ENCODE results near the gene IFITM5. TPM values are rescaled to one million over a fixed set of nuclear protein-coding genes. Genes with fewer than 3 reads are reported as not detected.
"Not testable (repeated sequence)": the region's sequence is repeated elsewhere in the genome, so short reads cannot be mapped to it uniquely, and the experiment has no call there.

The IFITM5 gene
- total RNA-seq, 2 donors from 2014 or later: not detected

DNA sequence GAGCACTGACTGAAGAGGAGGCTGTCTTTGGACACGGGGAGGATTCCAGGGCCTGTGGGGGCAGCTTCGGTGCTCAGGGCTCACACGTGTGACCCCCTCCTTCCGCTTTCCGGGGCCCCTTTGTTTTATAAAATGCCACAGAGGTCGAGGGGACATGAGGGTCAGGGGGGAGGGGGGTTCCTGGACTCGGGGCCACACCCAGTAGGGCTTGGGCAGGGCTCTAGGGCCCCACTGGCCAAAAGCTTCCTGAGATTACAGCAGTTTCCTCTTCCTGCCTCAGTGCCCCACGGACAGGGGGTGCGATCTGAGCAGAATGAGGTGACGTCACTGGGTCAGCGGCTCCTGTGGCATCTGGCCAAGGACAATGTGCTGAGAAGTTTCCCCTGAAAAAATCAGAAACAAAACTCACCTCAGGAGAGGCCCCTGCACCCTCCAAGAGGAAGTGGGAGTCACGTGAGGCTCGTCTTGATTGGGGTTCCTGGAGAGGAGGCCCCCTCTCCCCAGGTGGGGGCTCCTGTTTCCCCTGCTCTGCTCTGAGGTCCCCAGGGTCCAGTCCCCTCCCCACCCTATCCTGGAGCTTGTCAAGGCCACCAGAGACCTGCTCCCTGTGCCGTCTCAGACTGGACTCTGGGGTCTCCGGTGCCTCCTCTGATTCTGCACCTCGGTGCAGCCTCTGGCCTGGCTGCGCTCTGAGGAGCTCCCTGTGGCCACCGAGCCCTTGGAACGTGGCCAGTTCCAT lies 27.7 kb upstream of the IFITM5 start:
- WGBS, 2 experiments (ENCODE audit: insufficient coverage in 1 of 2, insufficient read length in 1 of 2): 89 to 90% methylated on average over 9 to 19 of the region's 19 CpGs
- Mint-ChIP-seq H3K27ac (no peak overlapping the region), H3K27me3 (ENCODE audit: insufficient read depth) (no peaks in the 10 kb centered on the region), H3K4me3 (no peak overlapping the region), H3K36me3 (ENCODE audit: low read depth) (peaks cover 11% of the 10 kb centered on the region), H3K9me3 (peaks cover 26% of the 10 kb centered on the region), H3K4me1 (peaks cover 22% of the 10 kb centered on the region)
- TF ChIP-seq, protein P1, sequence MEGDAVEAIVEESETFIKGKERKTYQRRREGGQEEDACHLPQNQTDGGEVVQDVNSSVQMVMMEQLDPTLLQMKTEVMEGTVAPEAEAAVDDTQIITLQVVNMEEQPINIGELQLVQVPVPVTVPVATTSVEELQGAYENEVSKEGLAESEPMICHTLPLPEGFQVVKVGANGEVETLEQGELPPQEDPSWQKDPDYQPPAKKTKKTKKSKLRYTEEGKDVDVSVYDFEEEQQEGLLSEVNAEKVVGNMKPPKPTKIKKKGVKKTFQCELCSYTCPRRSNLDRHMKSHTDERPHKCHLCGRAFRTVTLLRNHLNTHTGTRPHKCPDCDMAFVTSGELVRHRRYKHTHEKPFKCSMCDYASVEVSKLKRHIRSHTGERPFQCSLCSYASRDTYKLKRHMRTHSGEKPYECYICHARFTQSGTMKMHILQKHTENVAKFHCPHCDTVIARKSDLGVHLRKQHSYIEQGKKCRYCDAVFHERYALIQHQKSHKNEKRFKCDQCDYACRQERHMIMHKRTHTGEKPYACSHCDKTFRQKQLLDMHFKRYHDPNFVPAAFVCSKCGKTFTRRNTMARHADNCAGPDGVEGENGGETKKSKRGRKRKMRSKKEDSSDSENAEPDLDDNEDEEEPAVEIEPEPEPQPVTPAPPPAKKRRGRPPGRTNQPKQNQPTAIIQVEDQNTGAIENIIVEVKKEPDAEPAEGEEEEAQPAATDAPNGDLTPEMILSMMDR (conservative IDR thresholded peaks at IDR 0.05): no peak
- H3K9ac ChIP-seq (ENCODE audit: extremely low read depth, low read length, poor library complexity, severe bottlenecking): no peak overlapping the region
- H3K4me3 ChIP-seq (ENCODE audit: low read length): no peak overlapping the region
- DNase-seq: no peak
- no peaks in the 10 kb centered on the region for H3K27me3 ChIP-seq (ENCODE audit: control insufficient read depth, insufficient read depth, low read length, poor library complexity, severe bottlenecking)
- H3K4me1 ChIP-seq (ENCODE audit: control insufficient read depth, insufficient read depth, low read length): no peaks in the 10 kb centered on the region
- H3K9me3 ChIP-seq (ENCODE audit: control insufficient read depth, low read length): peaks cover 10% of the 10 kb centered on the region
- no peak overlapping the region for H3K27ac ChIP-seq (ENCODE audit: low read depth, low read length)
- no peaks in the 10 kb centered on the region for H3K36me3 ChIP-seq (ENCODE audit: control insufficient read depth, insufficient read depth, low read length)

DNA sequence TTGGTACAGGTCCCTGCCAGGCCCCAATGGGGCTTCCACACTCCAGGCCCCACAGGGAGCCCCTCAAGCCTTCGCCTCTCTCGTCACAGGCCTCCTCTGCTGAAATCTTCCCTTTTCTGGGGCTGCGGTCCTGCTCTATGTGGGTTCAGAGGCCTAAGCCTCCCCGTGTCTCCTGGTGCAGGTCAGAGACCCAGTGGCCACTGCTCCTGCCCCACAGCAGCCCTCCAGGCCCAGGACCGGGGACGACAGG lies 27.2 kb upstream of the IFITM5 start:
- no peak overlapping the region for H3K4me3 Mint-ChIP-seq
- H3K4me1 Mint-ChIP-seq: peaks cover 22% of the 10 kb centered on the region
- no peak overlapping the region for H3K9ac ChIP-seq (ENCODE audit: extremely low read depth, low read length, poor library complexity, severe bottlenecking)
- peak overlapping the region; percentile 30 for H3K27ac Mint-ChIP-seq
- H3K9me3 ChIP-seq (ENCODE audit: control insufficient read depth, low read length): peaks cover 8% of the 10 kb centered on the region
- WGBS, 2 experiments (ENCODE audit: insufficient coverage in 1 of 2, insufficient read length in 1 of 2): 74 to 83% methylated on average over 2 to 6 of the region's 6 CpGs
- H3K4me3 ChIP-seq (ENCODE audit: low read length): no peak overlapping the region
- no peaks in the 10 kb centered on the region for H3K4me1 ChIP-seq (ENCODE audit: control insufficient read depth, insufficient read depth, low read length)
- no peaks in the 10 kb centered on the region for H3K27me3 Mint-ChIP-seq (ENCODE audit: insufficient read depth)
- peaks cover 21% of the 10 kb centered on the region for H3K9me3 Mint-ChIP-seq
- H3K27ac ChIP-seq (ENCODE audit: low read depth, low read length): no peak overlapping the region
- H3K36me3 ChIP-seq (ENCODE audit: control insufficient read depth, insufficient read depth, low read length): no peaks in the 10 kb centered on the region
- H3K27me3 ChIP-seq (ENCODE audit: control insufficient read depth, insufficient read depth, low read length, poor library complexity, severe bottlenecking): no peaks in the 10 kb centered on the region
- TF ChIP-seq, protein P1 (conservative IDR thresholded peaks at IDR 0.05): no peak
- H3K36me3 Mint-ChIP-seq (ENCODE audit: low read depth): peaks cover 8% of the 10 kb centered on the region
- peak; percentile 52 for DNase-seq

DNA sequence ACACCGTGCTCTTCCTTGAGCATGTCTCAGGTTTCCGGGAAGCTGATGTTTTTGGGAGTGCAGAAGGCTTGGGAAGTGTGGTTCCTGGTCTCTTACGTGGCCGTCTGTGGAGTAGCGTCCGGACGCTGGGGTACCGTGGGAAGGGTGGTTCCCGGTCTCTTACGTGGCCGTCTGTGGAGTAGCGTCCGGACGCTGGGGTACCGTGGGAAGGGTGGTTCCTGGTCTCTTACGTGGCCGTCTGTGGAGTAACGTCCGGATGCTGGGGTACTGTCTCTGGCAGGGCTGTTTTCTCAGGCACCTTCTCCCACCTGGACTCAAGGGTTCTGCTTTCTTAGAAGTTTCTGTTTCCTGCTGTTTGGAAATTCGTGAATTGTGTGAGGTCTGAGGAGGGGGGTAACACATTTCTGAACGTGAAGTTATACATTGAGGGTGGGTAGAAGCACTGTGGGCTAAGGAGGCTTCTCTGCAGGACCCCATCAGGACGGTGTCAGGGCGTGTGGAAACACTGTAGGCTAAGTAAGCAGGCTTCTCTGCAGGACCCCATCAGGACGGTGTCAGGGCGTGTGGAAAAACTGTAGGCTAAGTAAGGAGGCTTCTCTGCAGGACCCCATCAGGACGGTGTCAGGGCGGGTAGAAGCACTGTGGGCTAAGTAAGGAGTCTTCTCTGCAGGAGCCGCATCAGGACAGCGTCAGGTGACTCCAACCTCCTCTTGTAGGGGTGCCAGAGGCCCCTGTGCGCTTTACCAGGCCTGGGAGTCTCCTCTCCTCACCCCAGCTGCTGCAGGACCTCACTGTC lies 26.7 kb upstream of the IFITM5 start:
- peak overlapping the region; percentile 59 for H3K27ac Mint-ChIP-seq
- H3K4me1 ChIP-seq (ENCODE audit: control insufficient read depth, insufficient read depth, low read length): no peaks in the 10 kb centered on the region
- no peak overlapping the region for H3K4me3 Mint-ChIP-seq

DNA sequence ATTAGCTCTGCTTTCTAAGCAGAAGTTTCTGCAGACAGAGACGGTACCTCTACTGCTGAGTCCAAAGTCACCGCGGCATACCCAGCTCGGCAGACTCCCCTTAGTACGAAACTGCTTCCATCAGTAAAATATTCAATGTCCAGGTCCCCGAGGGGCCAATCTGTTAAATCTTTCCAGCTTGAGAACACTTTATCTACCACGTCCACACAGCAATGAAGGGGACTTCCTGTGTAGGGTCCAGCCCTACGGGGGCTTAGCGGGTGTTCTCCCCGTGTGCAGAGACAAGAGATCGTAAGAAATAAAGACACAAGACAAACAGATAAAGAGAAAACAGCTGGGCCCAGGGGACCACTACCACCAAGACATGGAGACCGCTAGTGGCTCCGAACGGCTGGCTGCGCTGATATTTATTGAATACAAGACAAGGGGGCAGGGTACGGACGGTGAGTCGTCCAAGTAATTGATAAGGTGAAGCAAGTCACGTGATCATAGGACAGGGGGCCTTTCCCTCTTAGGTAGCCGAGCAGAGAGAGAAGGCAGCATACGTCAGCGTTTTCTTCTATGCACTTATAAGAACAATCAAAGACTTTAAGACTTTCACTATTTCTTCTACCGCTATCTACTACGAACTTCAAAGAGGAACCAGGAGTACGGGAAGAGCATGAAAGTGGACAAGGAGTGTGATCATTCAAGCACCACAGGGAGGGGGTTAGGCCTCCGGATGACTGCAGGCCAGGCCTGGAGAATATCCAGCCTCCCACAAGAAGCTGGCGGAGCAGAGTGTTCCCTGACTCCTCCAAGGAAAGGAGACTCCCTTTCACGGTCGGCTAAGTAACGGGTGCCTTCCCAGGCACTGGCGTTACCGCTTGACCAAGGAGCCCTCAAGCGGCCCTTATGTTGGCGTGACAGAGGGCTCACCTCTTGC lies 25.5 kb upstream of the IFITM5 start:
- H3K9ac ChIP-seq (ENCODE audit: extremely low read depth, low read length, poor library complexity, severe bottlenecking); DNase-seq; H3K36me3 Mint-ChIP-seq (ENCODE audit: low read depth); H3K4me3 ChIP-seq (ENCODE audit: low read length); H3K36me3 ChIP-seq (ENCODE audit: control insufficient read depth, insufficient read depth, low read length); H3K27ac ChIP-seq (ENCODE audit: low read depth, low read length); H3K27me3 ChIP-seq (ENCODE audit: control insufficient read depth, insufficient read depth, low read length, poor library complexity, severe bottlenecking); H3K9me3 ChIP-seq (ENCODE audit: control insufficient read depth, low read length); H3K27ac Mint-ChIP-seq; H3K4me1 ChIP-seq (ENCODE audit: control insufficient read depth, insufficient read depth, low read length); H3K4me3 Mint-ChIP-seq; H3K27me3 Mint-ChIP-seq (ENCODE audit: insufficient read depth): not testable (repeated sequence)
- WGBS, 2 experiments (ENCODE audit: insufficient coverage in 1 of 2, insufficient read length in 1 of 2): 83 to 85% methylated on average over 15 to 22 of the region's 34 CpGs
- Mint-ChIP-seq H3K9me3 (peaks cover 10% of the 10 kb centered on the region), H3K4me1 (peaks cover 24% of the 10 kb centered on the region)

More for the DNA sequence above, 26.7 kb upstream of the IFITM5 start:
- TF ChIP-seq, protein P1 (conservative IDR thresholded peaks at IDR 0.05): no peak
- Mint-ChIP-seq H3K36me3 (ENCODE audit: low read depth) (peaks cover 5% of the 10 kb centered on the region), H3K27me3 (ENCODE audit: insufficient read depth) (no peaks in the 10 kb centered on the region), H3K9me3 (peaks cover 16% of the 10 kb centered on the region), H3K4me1 (peaks cover 22% of the 10 kb centered on the region)
- DNase-seq: peak; percentile 53
- Histone ChIP-seq H3K9me3 (ENCODE audit: control insufficient read depth, low read length) (peaks cover 5% of the 10 kb centered on the region), H3K27ac (ENCODE audit: low read depth, low read length) (no peak overlapping the region), H3K27me3 (ENCODE audit: control insufficient read depth, insufficient read depth, low read length, poor library complexity, severe bottlenecking) (no peaks in the 10 kb centered on the region), H3K4me3 (ENCODE audit: low read length) (no peak overlapping the region), H3K9ac (ENCODE audit: extremely low read depth, low read length, poor library complexity, severe bottlenecking) (no peak overlapping the region), H3K36me3 (ENCODE audit: control insufficient read depth, insufficient read depth, low read length) (no peaks in the 10 kb centered on the region)
- 86 to 89% methylated on average over 28 to 30 of the region's 30 CpGs for WGBS, 2 experiments (ENCODE audit: insufficient coverage in 1 of 2, insufficient read length in 1 of 2)
